ENCODE measurements around the gene LOXL3. TPM values are rescaled to one million over a fixed set of nuclear protein-coding genes. Genes with fewer than 3 reads are reported as not detected.

LOXL3 gene
- 110 and 319 TPM in 2 replicates for total RNA-seq

GRCh38 chr2:74553892-74554819 is at the start of gene LOXL3, which contains the start of gene DOK1:
Gene LOXL3, minus strand, starts transcription at chr2:74553942. Its CDS starts 1,308 bp downstream, at chr2:74552634.
Gene DOK1, plus strand, starts transcription at chr2:74554720. Its CDS starts 35 bp downstream, at chr2:74554755.

GRCh38 chr2:74529357-74530238 is 24.1 kb downstream of the LOXL3 start, which contains the start of the genes AUP1 and HTRA2:
Gene AUP1, minus strand, starts transcription at chr2:74529706. Its CDS starts 77 bp downstream, at chr2:74529629.
Gene HTRA2, plus strand, starts transcription at chr2:74529933. Its CDS starts 74 bp downstream, at chr2:74530007.

GRCh38 chr2:74525717-74526648 is 27.8 kb downstream of the LOXL3 start, which contains the start of gene DQX1:
Gene DQX1, minus strand, starts transcription at chr2:74526231. Its CDS starts 502 bp downstream, at chr2:74525729.

GRCh38 chr2:74514368-74515270 is 39.1 kb downstream of the LOXL3 start, which contains the start of gene TLX2:
Gene TLX2, plus strand, starts transcription at chr2:74514450. Its CDS starts 357 bp downstream, at chr2:74514807.

GRCh38 chr2:74507145-74507925 is 46.4 kb downstream of the LOXL3 start, which contains the start of gene PCGF1:
Gene PCGF1, minus strand, starts transcription at chr2:74507695. Its CDS starts 27 bp downstream, at chr2:74507668.

DNA sequence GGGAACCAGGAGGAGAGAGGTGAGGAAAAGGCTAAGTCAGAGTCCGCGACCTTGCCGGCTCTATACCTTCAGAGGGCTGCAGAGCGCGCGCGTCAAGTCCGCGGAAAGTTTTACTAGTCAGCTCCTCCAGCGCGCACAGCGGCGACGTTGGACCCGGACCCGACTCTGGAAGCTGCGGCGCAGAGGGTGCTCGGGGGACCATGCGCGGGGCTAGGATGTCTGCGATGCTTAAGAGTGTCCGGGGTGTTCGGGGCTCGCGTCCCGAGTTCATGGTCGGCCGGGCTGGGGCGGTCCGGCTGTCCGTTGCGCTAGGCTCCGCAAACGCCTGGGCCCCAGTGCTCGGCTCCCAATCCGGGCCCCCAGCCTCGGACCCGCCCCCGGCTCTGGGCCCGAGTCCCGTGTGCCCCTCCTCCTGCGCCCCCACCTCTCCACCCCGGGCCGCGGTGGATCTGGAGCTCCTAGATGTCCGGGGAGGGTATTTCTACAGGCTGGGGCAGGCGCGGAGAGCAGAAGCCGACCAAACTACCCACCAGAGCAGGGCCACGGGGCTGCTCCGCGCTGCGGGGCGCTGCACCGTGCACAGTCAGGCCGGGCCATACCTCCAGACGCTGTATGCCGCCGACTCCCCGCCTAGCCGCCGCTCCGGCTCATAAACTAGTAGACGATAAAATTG is 54.3 kb downstream of the LOXL3 start, which contains the start of gene LBX2:
LBX2 (minus strand) TSS at position 337 of the 673 bp plus-strand sequence; CDS start at position 271, 66 bp downstream.

DNA sequence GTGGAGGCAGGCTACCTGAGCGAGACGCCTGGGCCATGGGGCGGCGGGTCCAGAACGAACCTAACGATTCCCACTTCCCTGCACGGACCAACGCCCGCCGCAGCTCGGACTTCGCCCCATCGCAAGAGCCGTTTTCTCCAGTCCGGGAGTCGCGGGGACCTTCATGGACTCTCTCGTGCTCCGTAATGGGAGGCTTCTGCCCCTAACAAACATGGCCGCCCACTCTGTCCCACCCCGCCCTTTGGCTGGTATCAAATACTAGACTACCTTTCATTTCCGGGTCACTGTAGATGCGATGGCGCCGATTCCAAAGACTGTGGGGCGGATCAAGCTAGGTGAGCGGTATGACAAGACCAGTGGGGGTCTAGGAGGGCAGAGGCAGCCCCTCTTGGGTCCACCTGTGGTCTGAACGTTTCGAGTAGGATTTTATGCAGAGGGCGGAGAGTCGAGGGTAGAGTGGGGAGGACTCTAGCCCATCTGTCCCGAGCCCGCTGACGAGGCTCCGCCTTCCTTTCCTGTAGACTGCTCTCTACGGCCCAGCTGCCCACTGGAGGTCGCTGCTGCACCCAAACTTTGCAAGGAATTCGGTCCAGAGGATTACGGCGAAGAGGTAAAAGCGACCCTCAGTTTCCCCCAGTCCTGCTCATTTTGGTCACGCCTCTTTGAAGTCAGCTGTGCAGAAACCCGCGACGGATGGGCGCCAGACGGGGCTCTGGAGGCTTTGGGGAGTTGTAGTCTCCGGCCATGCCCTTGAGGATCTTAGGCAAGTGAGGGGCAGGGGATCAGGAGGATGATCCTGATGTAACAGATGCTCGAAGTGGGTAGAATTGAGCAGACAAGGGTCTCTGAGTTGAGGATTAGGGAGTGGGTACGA is 70.7 kb downstream of the LOXL3 start, which contains the start of the genes CCDC142 and TTC31:
CCDC142 (minus strand) TSS at position 198 of the 874 bp plus-strand sequence; CDS start at position 37, 161 bp downstream.
TTC31 (plus strand) TSS at position 281 of the 874 bp plus-strand sequence; CDS start at position 296, 15 bp downstream.

Other genes with a start within 250 kb of the LOXL3 start
- gene SLC4A5, start 210.5 kb downstream of the LOXL3 start, total RNA-seq = 0.13 and 0.30 TPM in 2 replicates
- 191 and 217 TPM in 2 replicates for gene DCTN1, start 173.6 kb downstream of the LOXL3 start, total RNA-seq
- 1.2 and 3.5 TPM in 2 replicates for gene C2orf81, start 132.3 kb downstream of the LOXL3 start, total RNA-seq
- gene WDR54, start 132.2 kb downstream of the LOXL3 start, total RNA-seq = 42.1 and 47.1 TPM in 2 replicates
- 16.3 and 23.5 TPM in 2 replicates for gene RTKN, start 112.0 kb downstream of the LOXL3 start, total RNA-seq
- 14.4 and 22.7 TPM in 2 replicates for gene INO80B, start 98.9 kb downstream of the LOXL3 start, total RNA-seq
- 62.6 and 67.7 TPM in 2 replicates for gene WBP1, start 95.5 kb downstream of the LOXL3 start, total RNA-seq
- gene MOGS, start 88.6 kb downstream of the LOXL3 start, total RNA-seq = 82.1 and 97.0 TPM in 2 replicates
- 20.2 and 22.0 TPM in 2 replicates for gene MRPL53, start 81.3 kb downstream of the LOXL3 start, total RNA-seq
- gene CCDC142, start 70.9 kb downstream of the LOXL3 start, total RNA-seq = 24.4 and 28.1 TPM in 2 replicates
- gene TTC31, start 70.9 kb downstream of the LOXL3 start, total RNA-seq = 12.1 and 13.0 TPM in 2 replicates
- gene LBX2, start 54.3 kb downstream of the LOXL3 start, total RNA-seq = 0.59 and 4.5 TPM in 2 replicates
- 22.8 and 26.2 TPM in 2 replicates for gene PCGF1, start 46.2 kb downstream of the LOXL3 start, total RNA-seq
- gene TLX2, start 39.5 kb downstream of the LOXL3 start, total RNA-seq = not detected in 2 replicates
- gene DQX1, start 27.7 kb downstream of the LOXL3 start, total RNA-seq = 0.07 TPM in 1 of 2 replicates, not detected in the other
- 68.9 and 96.9 TPM in 2 replicates for gene AUP1, start 24.2 kb downstream of the LOXL3 start, total RNA-seq
- gene HTRA2, start 24.0 kb downstream of the LOXL3 start, total RNA-seq = 38.6 and 45.3 TPM in 2 replicates
- gene DOK1, start 778 bp upstream of the LOXL3 start, total RNA-seq = 51.3 and 116 TPM in 2 replicates
- 0.23 and 0.26 TPM in 2 replicates for gene M1AP, start 94.4 kb upstream of the LOXL3 start, total RNA-seq
- gene SEMA4F, start 100.3 kb upstream of the LOXL3 start, total RNA-seq = 19.7 and 20.4 TPM in 2 replicates